DMS 273 treated with DMSO at 0.1 percent for 48 hours (cell line): ENCODE results near the gene PLAA.
A peak's percentile ranks its signal among the peaks of the same experiment; 100 is the strongest.
"Not testable (repeated sequence)": the region's sequence is repeated elsewhere in the genome, so short reads cannot be mapped to it uniquely, and the experiment has no call there.

Experiments used
- DNase-seq: peaks from one replicate; lab custom pipeline; 2025; lab: John Stamatoyannopoulos, UW

PLAA gene

GRCh38 chr9:26928902-26929495 is 18.0 kb downstream of the PLAA start:
- DNase-seq = no peak

- no peak for DNase-seq
These were observed 21.4 kb downstream of the PLAA start for GRCh38 chr9:26925609-26926008.

GRCh38 chr9:26919698-26920097 is 27.3 kb downstream of the PLAA start:
- no peak for DNase-seq

GRCh38 chr9:26913138-26913668 is 33.8 kb downstream of the PLAA start:
- no peak for DNase-seq

- no peak for DNase-seq
These were observed 42.4 kb downstream of the PLAA start for GRCh38 chr9:26904671-26905070.

GRCh38 chr9:26904070-26904469 is 43.0 kb downstream of the PLAA start:
- no peak for DNase-seq

- DNase-seq = no peak
These were observed 53.9 kb downstream of the PLAA start for GRCh38 chr9:26893030-26893676.

GRCh38 chr9:26892251-26893029 is 54.6 kb downstream of the PLAA start, which contains the start of gene CAAP1:
CAAP1 (minus strand) TSS chr9:26892802; CDS start chr9:26892715, 87 bp downstream.
- DNase-seq = peak; percentile 78

GRCh38 chr9:26891726-26892125 is 55.3 kb downstream of the PLAA start:
- DNase-seq = no peak

- no peak for DNase-seq
These were observed 58.8 kb downstream of the PLAA start for GRCh38 chr9:26888271-26888670.

GRCh38 chr9:26882154-26882553 is 64.9 kb downstream of the PLAA start:
- no peak for DNase-seq

GRCh38 chr9:26880262-26880661 is 66.8 kb downstream of the PLAA start:
- DNase-seq = no peak

GRCh38 chr9:26875155-26875554 is 71.9 kb downstream of the PLAA start:
- not testable (repeated sequence) for DNase-seq

- DNase-seq = no peak
These were observed 76.8 kb downstream of the PLAA start for GRCh38 chr9:26870292-26870691.

GRCh38 chr9:26863074-26863473 is 84.0 kb downstream of the PLAA start:
- no peak for DNase-seq

- DNase-seq = peak; percentile 3
These were observed 90.5 kb downstream of the PLAA start for GRCh38 chr9:26856413-26857032.
